PC-3 (cell line): ENCODE measurements around the gene NOC4L. TPM values are rescaled to one million over a fixed set of nuclear protein-coding genes. Genes with fewer than 3 reads are reported as not detected.

Experiments used
- ATAC-seq: fragments of 200-7000 bp; cut with Tn5 transposase; 2 replicates; pipeline ENCODE4 v1.9.1; 2020; ENCODE audit warnings: mild to moderate bottlenecking, moderate library complexity
- BruUV-seq: library from RNA; stranded (reverse); fragments of 400-500 nt; replicated peaks from 2 replicates; lab custom pipeline; 2021; lab: Mats Ljungman, UMichigan
- CTCF ChIA-PET: fragments of 300-600 bp; sonication (Branson Sonifier 250); formaldehyde crosslinking; loops from one replicate; lab custom pipeline; 2022; ENCODE audit warnings: antibody characterized with exemption; lab: Charles Lee
- POLR2A ChIA-PET: fragments of 300-600 bp; sonication (Branson Sonifier 250); formaldehyde crosslinking; loops from one replicate; lab custom pipeline; 2022; ENCODE audit warnings: antibody characterized with exemption; ENCODE audit not compliant: unreplicated experiment; lab: Charles Lee
- DNase-seq: peaks from one replicate; pipeline ENCODE4 v3.0.0-alpha.2; 2015
- H2AFZ ChIP-seq: fragments of 300-600 bp; sonication (generic); 2 replicates; pipeline ENCODE4 v1.6.0; 2016; ENCODE audit warnings: antibody characterized with exemption, low read length
- H3F3A ChIP-seq: fragments of 300-600 bp; sonication (generic); one replicate; pipeline ENCODE4 v1.6.0; 2017; ENCODE audit warnings: antibody characterized with exemption, low read length, control low read depth, mild to moderate bottlenecking; ENCODE audit not compliant: unreplicated experiment
- H3K27ac ChIP-seq: fragments of 300-600 bp; sonication (generic); 2 replicates; pipeline ENCODE4 v1.5.1; 2016; ENCODE audit warnings: mild to moderate bottlenecking, low read length
- H3K27me3 ChIP-seq: fragments of 300-600 bp; sonication (generic); 2 replicates; pipeline ENCODE4 v1.6.1; 2016; ENCODE audit warnings: low read length, mixed read lengths
- H3K36me3 ChIP-seq: fragments of 300-600 bp; sonication (generic); 2 replicates; pipeline ENCODE4 v1.6.1; 2016; ENCODE audit warnings: low read depth, mixed run types, low read length, mixed read lengths
- H3K4me1 ChIP-seq: fragments of 300-600 bp; sonication (generic); 2 replicates; pipeline ENCODE4 v1.5.1; 2016; ENCODE audit warnings: low read length; ENCODE audit not compliant: insufficient read depth
- H3K4me2 ChIP-seq: fragments of 300-600 bp; sonication (generic); 2 replicates; pipeline ENCODE4 v1.6.0; 2016; ENCODE audit warnings: low read length
- H3K4me3 ChIP-seq: fragments of 300-600 bp; sonication (generic); 2 replicates; pipeline ENCODE4 v1.5.1; 2016; ENCODE audit warnings: mild to moderate bottlenecking, low read length, mixed read lengths
- H3K79me2 ChIP-seq: fragments of 300-600 bp; sonication (generic); 2 replicates; pipeline ENCODE4 v1.6.1; 2017; ENCODE audit warnings: low read length, mixed read lengths
- H3K9ac ChIP-seq: fragments of 300-600 bp; sonication (generic); 2 replicates; pipeline ENCODE4 v1.6.0; 2016; ENCODE audit warnings: mild to moderate bottlenecking, low read length
- H3K9me2 ChIP-seq: fragments of 300-600 bp; sonication (generic); replicated peaks from 2 replicates; pipeline ENCODE4 v1.6.1; 2016; ENCODE audit warnings: mixed run types, low read length, mixed read lengths
- H3K9me3 ChIP-seq: fragments of 300-600 bp; sonication (generic); 2 replicates; pipeline ENCODE4 v1.6.1; 2016; ENCODE audit warnings: low read length, mixed read lengths
- H4K20me1 ChIP-seq: fragments of 300-600 bp; sonication (generic); 2 replicates; pipeline ENCODE4 v1.6.1; 2016; ENCODE audit warnings: low read length, mixed read lengths
- EZH2 ChIP-seq: fragments of 300-600 bp; sonication (generic); IDR thresholded peaks from one replicate; pipeline ENCODE4 v1.6.1; 2017; ENCODE audit warnings: antibody characterized with exemption, mild to moderate bottlenecking, low read length; ENCODE audit not compliant: unreplicated experiment
- EZH2phosphoT487 ChIP-seq: fragments of 300-600 bp; sonication (generic); IDR thresholded peaks from 2 replicates; pipeline ENCODE4 v1.6.1; 2018; ENCODE audit warnings: mild to moderate bottlenecking, antibody characterized with exemption, low read length, borderline replicate concordance
- intact Hi-C: fragments of 100-400 bp; cut with micrococcal nuclease; formaldehyde crosslinking; loops from 2 replicates; pipeline ENCODE4 v1.9.0; 2023
- total RNA-seq: library from RNA; depleted of rRNA; stranded (reverse); fragments of >200 nt; gene quantifications from 2 replicates; pipeline ENCODE4 v1.2.3, GENCODE V29; 2014
- TF ChIP-seq, protein P1 (sequence below): fragments of 300-600 bp; sonication (generic); conservative IDR thresholded peaks from 2 replicates; pipeline ENCODE4 v1.5.1; 2017; ENCODE audit warnings: antibody characterized with exemption, low read depth, mild to moderate bottlenecking, low read length

NOC4L gene
- total RNA-seq, 1 experiment from 2014 or later = 44.4 TPM

- no peak overlapping the region for H2AFZ ChIP-seq
- intact Hi-C loops = no loop called here
- peaks cover 25% of the 10 kb centered on the region for H3K36me3 ChIP-seq
- 0 out of 2 replicates have a peak, but pooled peaks cover 7% of the 10 kb centered on the region for H3K9me3 ChIP-seq
- BruUV-seq = no TSS peak
- no peaks in the 10 kb centered on the region for H3K9me2 ChIP-seq
- no peak overlapping the region for H3K4me3 ChIP-seq
- H3K27ac ChIP-seq = no peak overlapping the region
- POLR2A ChIA-PET = no interaction called here
- H4K20me1 ChIP-seq = no peaks in the 10 kb centered on the region
- no peak for ATAC-seq
- no peaks in the 10 kb centered on the region for H3K79me2 ChIP-seq
- no peak overlapping the region for H3K9ac ChIP-seq
- H3F3A ChIP-seq = peaks cover 13% of the 10 kb centered on the region
- CTCF ChIA-PET = no interaction called here
- H3K4me2 ChIP-seq = no peak overlapping the region
- no peak for TF ChIP-seq EZH2phosphoT487
- no peak for TF ChIP-seq EZH2
- TF ChIP-seq, protein P1, sequence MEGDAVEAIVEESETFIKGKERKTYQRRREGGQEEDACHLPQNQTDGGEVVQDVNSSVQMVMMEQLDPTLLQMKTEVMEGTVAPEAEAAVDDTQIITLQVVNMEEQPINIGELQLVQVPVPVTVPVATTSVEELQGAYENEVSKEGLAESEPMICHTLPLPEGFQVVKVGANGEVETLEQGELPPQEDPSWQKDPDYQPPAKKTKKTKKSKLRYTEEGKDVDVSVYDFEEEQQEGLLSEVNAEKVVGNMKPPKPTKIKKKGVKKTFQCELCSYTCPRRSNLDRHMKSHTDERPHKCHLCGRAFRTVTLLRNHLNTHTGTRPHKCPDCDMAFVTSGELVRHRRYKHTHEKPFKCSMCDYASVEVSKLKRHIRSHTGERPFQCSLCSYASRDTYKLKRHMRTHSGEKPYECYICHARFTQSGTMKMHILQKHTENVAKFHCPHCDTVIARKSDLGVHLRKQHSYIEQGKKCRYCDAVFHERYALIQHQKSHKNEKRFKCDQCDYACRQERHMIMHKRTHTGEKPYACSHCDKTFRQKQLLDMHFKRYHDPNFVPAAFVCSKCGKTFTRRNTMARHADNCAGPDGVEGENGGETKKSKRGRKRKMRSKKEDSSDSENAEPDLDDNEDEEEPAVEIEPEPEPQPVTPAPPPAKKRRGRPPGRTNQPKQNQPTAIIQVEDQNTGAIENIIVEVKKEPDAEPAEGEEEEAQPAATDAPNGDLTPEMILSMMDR = no peak
- no peak for DNase-seq
- no peaks in the 10 kb centered on the region for H3K27me3 ChIP-seq
- peaks cover 11% of the 10 kb centered on the region; the same call in 1 of the 2 replicates for H3K4me1 ChIP-seq
Measured at GRCh38 chr12:132157733-132158409, 13.6 kb downstream of the NOC4L start.

GRCh38 chr12:132158677-132159554 is 14.7 kb downstream of the NOC4L start:
- BruUV-seq = no TSS peak
- no peaks in the 10 kb centered on the region for H3K79me2 ChIP-seq
- H3K4me3 ChIP-seq = no peak overlapping the region
- TF ChIP-seq, protein P1 = no peak
- TF ChIP-seq EZH2 = no peak
- no peak for TF ChIP-seq EZH2phosphoT487
- intact Hi-C loops = no loop called here
- no peaks in the 10 kb centered on the region for H3K27me3 ChIP-seq
- peaks cover 25% of the 10 kb centered on the region for H3K36me3 ChIP-seq
- peaks cover 13% of the 10 kb centered on the region for H3F3A ChIP-seq
- H3K9me2 ChIP-seq = no peaks in the 10 kb centered on the region
- no peaks in the 10 kb centered on the region for H4K20me1 ChIP-seq
- H3K4me2 ChIP-seq = no peak overlapping the region
- no peak overlapping the region for H3K9ac ChIP-seq
- H3K4me1 ChIP-seq = peaks cover 20% of the 10 kb centered on the region; the same call in 1 of the 2 replicates
- H3K9me3 ChIP-seq = 0 out of 2 replicates have a peak, but pooled peaks cover 7% of the 10 kb centered on the region
- CTCF ChIA-PET = no interaction called here
- H3K27ac ChIP-seq = no peak overlapping the region
- H2AFZ ChIP-seq = no peak overlapping the region
- POLR2A ChIA-PET = no interaction called here
- no peak for ATAC-seq
- DNase-seq = no peak
